ENCODE data around the gene CNTD1.

The CNTD1 gene

GRCh38 chr17:42843358-42843934 lies 44.8 kb downstream of the CNTD1 start:
- Histone ChIP-seq H3K4me1 (ENCODE audit: control insufficient read depth, low read depth, low read length) (no peaks in the 10 kb centered on the region), H3K27me3 (ENCODE audit: control insufficient read depth, insufficient read depth, low read length) (no peaks in the 10 kb centered on the region), H3K27ac (ENCODE audit: low read length) (no peak overlapping the region), H3K9me3 (ENCODE audit: control insufficient read depth, low read depth, low read length) (no peaks in the 10 kb centered on the region), H3K36me3 (ENCODE audit: control insufficient read depth, low read depth, low read length) (peaks cover 57% of the 10 kb centered on the region), H3K9ac (ENCODE audit: low read length) (no peak overlapping the region), H3K4me3 (ENCODE audit: low read length) (no peak overlapping the region)

GRCh38 chr17:42844271-42844670 lies 45.6 kb downstream of the CNTD1 start, which contains the start of gene AOC2:
AOC2 (plus strand) TSS chr17:42844580; CDS start chr17:42844627, 47 bp downstream.
- no peaks in the 10 kb centered on the region for H3K4me1 ChIP-seq (ENCODE audit: control insufficient read depth, low read depth, low read length)
- peaks cover 49% of the 10 kb centered on the region for H3K36me3 ChIP-seq (ENCODE audit: control insufficient read depth, low read depth, low read length)
- H3K9me3 ChIP-seq (ENCODE audit: control insufficient read depth, low read depth, low read length) = no peaks in the 10 kb centered on the region

GRCh38 chr17:42844761-42845555 lies 46.3 kb downstream of the CNTD1 start:
- Histone ChIP-seq H3K36me3 (ENCODE audit: control insufficient read depth, low read depth, low read length) (peaks cover 45% of the 10 kb centered on the region), H3K9me3 (ENCODE audit: control insufficient read depth, low read depth, low read length) (no peaks in the 10 kb centered on the region), H3K27ac (ENCODE audit: low read length) (no peak overlapping the region)

More at GRCh38 chr17:42844271-42844670, 45.6 kb downstream of the CNTD1 start, which contains the start of gene AOC2:
- Histone ChIP-seq H3K4me3 (ENCODE audit: low read length) (no peak within 1 kb of the TSS), H3K9ac (ENCODE audit: low read length) (no peak within 1 kb of the TSS), H3K27me3 (ENCODE audit: control insufficient read depth, insufficient read depth, low read length) (no peaks in the 10 kb centered on the region), H3K27ac (ENCODE audit: low read length) (no peak within 1 kb of the TSS)

GRCh38 chr17:42845556-42845917 lies 46.9 kb downstream of the CNTD1 start:
- no peak overlapping the region for H3K9ac ChIP-seq (ENCODE audit: low read length)
- H3K27me3 ChIP-seq (ENCODE audit: control insufficient read depth, insufficient read depth, low read length) = no peaks in the 10 kb centered on the region
- H3K9me3 ChIP-seq (ENCODE audit: control insufficient read depth, low read depth, low read length) = no peaks in the 10 kb centered on the region
- no peaks in the 10 kb centered on the region for H3K4me1 ChIP-seq (ENCODE audit: control insufficient read depth, low read depth, low read length)
- H3K36me3 ChIP-seq (ENCODE audit: control insufficient read depth, low read depth, low read length) = peaks cover 42% of the 10 kb centered on the region
- no peak overlapping the region for H3K4me3 ChIP-seq (ENCODE audit: low read length)
- no peak overlapping the region for H3K27ac ChIP-seq (ENCODE audit: low read length)

More at GRCh38 chr17:42844761-42845555, 46.3 kb downstream of the CNTD1 start:
- no peak overlapping the region for H3K9ac ChIP-seq (ENCODE audit: low read length)
- H3K27me3 ChIP-seq (ENCODE audit: control insufficient read depth, insufficient read depth, low read length) = no peaks in the 10 kb centered on the region
- no peaks in the 10 kb centered on the region for H3K4me1 ChIP-seq (ENCODE audit: control insufficient read depth, low read depth, low read length)
- H3K4me3 ChIP-seq (ENCODE audit: low read length) = no peak overlapping the region

- Histone ChIP-seq H3K27ac (ENCODE audit: low read length) (no peak overlapping the region), H3K36me3 (ENCODE audit: control insufficient read depth, low read depth, low read length) (peaks cover 40% of the 10 kb centered on the region), H3K27me3 (ENCODE audit: control insufficient read depth, insufficient read depth, low read length) (no peaks in the 10 kb centered on the region), H3K9me3 (ENCODE audit: control insufficient read depth, low read depth, low read length) (no peaks in the 10 kb centered on the region), H3K4me1 (ENCODE audit: control insufficient read depth, low read depth, low read length) (no peaks in the 10 kb centered on the region), H3K4me3 (ENCODE audit: low read length) (no peak overlapping the region), H3K9ac (ENCODE audit: low read length) (no peak overlapping the region)
Measured at GRCh38 chr17:42845918-42846593, 47.4 kb downstream of the CNTD1 start.

GRCh38 chr17:42846594-42847280 lies 48.1 kb downstream of the CNTD1 start:
- H3K27ac ChIP-seq (ENCODE audit: low read length) = no peak overlapping the region
- no peak overlapping the region for H3K9ac ChIP-seq (ENCODE audit: low read length)
- H3K27me3 ChIP-seq (ENCODE audit: control insufficient read depth, insufficient read depth, low read length) = no peaks in the 10 kb centered on the region
- no peaks in the 10 kb centered on the region for H3K4me1 ChIP-seq (ENCODE audit: control insufficient read depth, low read depth, low read length)
- no peaks in the 10 kb centered on the region for H3K9me3 ChIP-seq (ENCODE audit: control insufficient read depth, low read depth, low read length)
- peaks cover 33% of the 10 kb centered on the region for H3K36me3 ChIP-seq (ENCODE audit: control insufficient read depth, low read depth, low read length)
- no peak overlapping the region for H3K4me3 ChIP-seq (ENCODE audit: low read length)

- Histone ChIP-seq H3K4me1 (ENCODE audit: control insufficient read depth, low read depth, low read length) (no peaks in the 10 kb centered on the region), H3K9me3 (ENCODE audit: control insufficient read depth, low read depth, low read length) (no peaks in the 10 kb centered on the region), H3K27me3 (ENCODE audit: control insufficient read depth, insufficient read depth, low read length) (no peaks in the 10 kb centered on the region), H3K36me3 (ENCODE audit: control insufficient read depth, low read depth, low read length) (peaks cover 22% of the 10 kb centered on the region), H3K27ac (ENCODE audit: low read length) (no peak overlapping the region), H3K9ac (ENCODE audit: low read length) (no peak overlapping the region), H3K4me3 (ENCODE audit: low read length) (no peak overlapping the region)
Measured at GRCh38 chr17:42848093-42848492, 49.4 kb downstream of the CNTD1 start.

- Histone ChIP-seq H3K9ac (ENCODE audit: low read length) (no peak overlapping the region), H3K9me3 (ENCODE audit: control insufficient read depth, low read depth, low read length) (no peaks in the 10 kb centered on the region), H3K27me3 (ENCODE audit: control insufficient read depth, insufficient read depth, low read length) (no peaks in the 10 kb centered on the region), H3K4me3 (ENCODE audit: low read length) (no peak overlapping the region), H3K4me1 (ENCODE audit: control insufficient read depth, low read depth, low read length) (no peaks in the 10 kb centered on the region), H3K36me3 (ENCODE audit: control insufficient read depth, low read depth, low read length) (peaks cover 15% of the 10 kb centered on the region), H3K27ac (ENCODE audit: low read length) (no peak overlapping the region)
Measured at GRCh38 chr17:42849031-42849430, 50.4 kb downstream of the CNTD1 start.

- Histone ChIP-seq H3K36me3 (ENCODE audit: control insufficient read depth, low read depth, low read length) (peaks cover 9% of the 10 kb centered on the region), H3K27ac (ENCODE audit: low read length) (no peak overlapping the region), H3K9me3 (ENCODE audit: control insufficient read depth, low read depth, low read length) (no peaks in the 10 kb centered on the region), H3K4me3 (ENCODE audit: low read length) (no peak overlapping the region), H3K27me3 (ENCODE audit: control insufficient read depth, insufficient read depth, low read length) (no peaks in the 10 kb centered on the region), H3K4me1 (ENCODE audit: control insufficient read depth, low read depth, low read length) (no peaks in the 10 kb centered on the region), H3K9ac (ENCODE audit: low read length) (no peak overlapping the region)
Measured at GRCh38 chr17:42849451-42850181, 51.0 kb downstream of the CNTD1 start.

GRCh38 chr17:42850954-42851353 lies 52.3 kb downstream of the CNTD1 start, which contains the start of gene AOC3:
AOC3 (plus strand) TSS chr17:42851199; CDS start chr17:42851344, 145 bp downstream.
- Histone ChIP-seq H3K36me3 (ENCODE audit: control insufficient read depth, low read depth, low read length) (no peaks in the 10 kb centered on the region), H3K4me3 (ENCODE audit: low read length) (no peak within 1 kb of the TSS), H3K27me3 (ENCODE audit: control insufficient read depth, insufficient read depth, low read length) (no peaks in the 10 kb centered on the region), H3K4me1 (ENCODE audit: control insufficient read depth, low read depth, low read length) (no peaks in the 10 kb centered on the region), H3K9ac (ENCODE audit: low read length) (no peak within 1 kb of the TSS), H3K27ac (ENCODE audit: low read length) (no peak within 1 kb of the TSS), H3K9me3 (ENCODE audit: control insufficient read depth, low read depth, low read length) (no peaks in the 10 kb centered on the region)

Data from iPS-18a (cell line).